Testis (tissue), 3 donors: Measurements from ENCODE around the gene CTSS. TPM values are rescaled to one million over a fixed set of nuclear protein-coding genes. Genes with fewer than 3 reads are reported as not detected.
A peak's percentile ranks its signal among the peaks of the same experiment; 100 is the strongest.

ENCODE experiments used
- DNase-seq: peaks from one replicate; pipeline ENCODE4 v3.0.0-alpha.2; 2019
- H3K27ac ChIP-seq, 2 donors: fragments of 200-600 bp; sonication (generic); one replicate each; pipeline ENCODE4 v1.5.1; 2019
- H3K27me3 ChIP-seq: fragments of 200-600 bp; sonication (generic); one replicate; pipeline ENCODE4 v1.5.1; 2019
- H3K36me3 ChIP-seq: fragments of 200-600 bp; sonication (generic); one replicate; pipeline ENCODE4 v1.5.1; 2017; ENCODE audit warnings: low read depth; ENCODE audit errors: missing control alignments
- H3K4me1 ChIP-seq: fragments of 200-600 bp; sonication (generic); one replicate; pipeline ENCODE4 v1.5.1; 2019
- H3K4me3 ChIP-seq, 2 donors: fragments of 200-600 bp; sonication (generic); one replicate each; pipeline ENCODE4 v1.5.1; 2017 to 2019
- H3K9me3 ChIP-seq: fragments of 200-600 bp; sonication (generic); one replicate; pipeline ENCODE4 v1.5.1; 2017
- CTCF ChIP-seq, 3 experiments: fragments of 450-650 bp in 2 of 3; fragments of 200-600 bp in 1 of 3; sonication (generic) in 1 of 3; IDR thresholded peaks; one replicate each; pipeline ENCODE4 v1.5.1; 2016 to 2019; ENCODE audit warnings: antibody characterized with exemption in 3 of 3, mild to moderate bottlenecking in 2 of 3, moderate library complexity in 1 of 3
- POLR2A ChIP-seq: fragments of 450-650 bp; IDR thresholded peaks from one replicate; pipeline ENCODE4 v1.6.1; 2017; ENCODE audit warnings: antibody characterized with exemption, mild to moderate bottlenecking, moderate library complexity
- WGBS, 2 donors: methylation state at CpG; one replicate each; pipeline ENCODE4 v1.1.5; 2018; 5-methylcytosine and 5-hydroxymethylcytosine counted together
- intact Hi-C: fragments of 100-400 bp; cut with DNase I; formaldehyde crosslinking; loops from one replicate; pipeline ENCODE4 v1.15.1; 2023; ENCODE audit warnings: low total_unique reads
- polyA plus RNA-seq: library from polyadenylated mRNA; stranded (reverse); fragments of 350-450 nt; fragmentation: Illumina TruSeq; extraction: RNeasy Lipid Tissue Mini Kit (QIAGEN cat#74804); gene quantifications from one replicate; pipeline ENCODE4 v1.2.3, GENCODE V29; 2014; ENCODE audit warnings: low read depth, low replicate concordance; ENCODE audit not compliant: insufficient read depth
- total RNA-seq, 2 donors: library from RNA; depleted of rRNA; stranded (reverse); fragments of >200 nt; gene quantifications; one replicate each; pipeline ENCODE4 v1.2.3, GENCODE V29; 2016

CTSS gene
- total and polyA plus RNA-seq, 3 donors from 2014 or later = 7.4 to 61.0 (median 9.2) TPM

GRCh38 chr1:150764617-150765101 is 919 bp downstream of the CTSS start:
- Histone ChIP-seq H3K9me3 (no peaks in the 10 kb centered on the region), H3K4me3 (peak overlapping the region in 1 of 2 donors; percentile 24), H3K27ac (peak overlapping the region in 1 of 2 donors; percentile 65), H3K27me3 (no peaks in the 10 kb centered on the region), H3K36me3 (no peaks in the 10 kb centered on the region), H3K4me1 (peaks cover 3% of the 10 kb centered on the region)
- DNase-seq = no peak
- TF ChIP-seq POLR2A (no peak), CTCF (IDR thresholded peaks at IDR 0.05) (no peak)
- intact Hi-C loops = no loop called here
- 77 to 84% methylated on average over 2 of the region's 2 CpGs for WGBS, 2 donors

- TF ChIP-seq POLR2A (no peak), CTCF (IDR thresholded peaks at IDR 0.05) (no peak)
- 78 to 90% methylated on average over 3 of the region's 3 CpGs for WGBS, 2 donors
- H3K27ac ChIP-seq = no peak overlapping the region
Observed at GRCh38 chr1:150763018-150763417, 2.6 kb downstream of the CTSS start.

GRCh38 chr1:150762552-150762951 is 3.0 kb downstream of the CTSS start:
- no peak for DNase-seq
- Histone ChIP-seq H3K27ac (no peak overlapping the region), H3K4me3 (no peak overlapping the region), H3K27me3 (no peaks in the 10 kb centered on the region), H3K36me3 (no peaks in the 10 kb centered on the region), H3K9me3 (no peaks in the 10 kb centered on the region), H3K4me1 (peaks cover 3% of the 10 kb centered on the region)
- no peak for TF ChIP-seq POLR2A
- TF ChIP-seq CTCF (IDR thresholded peaks at IDR 0.05) = no peak
- WGBS, 2 donors = 88 to 94% methylated on average over 2 of the region's 2 CpGs
- intact Hi-C loops = no loop called here

More at GRCh38 chr1:150763018-150763417, 2.6 kb downstream of the CTSS start:
- Histone ChIP-seq H3K36me3 (no peaks in the 10 kb centered on the region), H3K27me3 (no peaks in the 10 kb centered on the region), H3K4me1 (peaks cover 3% of the 10 kb centered on the region), H3K4me3 (no peak overlapping the region), H3K9me3 (no peaks in the 10 kb centered on the region)
- DNase-seq = no peak
- intact Hi-C loops = no loop called here

- no peak for TF ChIP-seq POLR2A
- TF ChIP-seq CTCF (IDR thresholded peaks at IDR 0.05) = no peak
- no peaks in the 10 kb centered on the region for H3K27me3 ChIP-seq
- no peaks in the 10 kb centered on the region for H3K36me3 ChIP-seq
- H3K9me3 ChIP-seq = no peaks in the 10 kb centered on the region
- no peak for DNase-seq
- 93 to 96% methylated on average over 1 of the region's 1 CpG for WGBS, 2 donors
- intact Hi-C loops = no loop called here
- no peak overlapping the region for H3K27ac ChIP-seq
- H3K4me3 ChIP-seq = no peak overlapping the region
- H3K4me1 ChIP-seq = peaks cover 3% of the 10 kb centered on the region
Observed at GRCh38 chr1:150761801-150762200, 3.8 kb downstream of the CTSS start.

- Histone ChIP-seq H3K27ac (no peak overlapping the region), H3K9me3 (no peaks in the 10 kb centered on the region), H3K27me3 (no peaks in the 10 kb centered on the region), H3K36me3 (no peaks in the 10 kb centered on the region), H3K4me3 (no peak overlapping the region), H3K4me1 (peaks cover 3% of the 10 kb centered on the region)
- intact Hi-C loops = no loop called here
- DNase-seq = no peak
- no peak for TF ChIP-seq CTCF (IDR thresholded peaks at IDR 0.05)
- no peak for TF ChIP-seq POLR2A
- 89 to 95% methylated on average over 3 of the region's 3 CpGs for WGBS, 2 donors
Observed at GRCh38 chr1:150760013-150760412, 5.6 kb downstream of the CTSS start.
